ENCODE results near the gene QPRT. TPM values are rescaled to one million over a fixed set of nuclear protein-coding genes. Genes with fewer than 3 reads are reported as not detected.

The QPRT gene
- total and polyA plus RNA-seq, 2 of the 8 experiments (the other 6 are each of a cell fraction or from before 2014, with no cell fraction given): 89.0 to 102 TPM

DNA sequence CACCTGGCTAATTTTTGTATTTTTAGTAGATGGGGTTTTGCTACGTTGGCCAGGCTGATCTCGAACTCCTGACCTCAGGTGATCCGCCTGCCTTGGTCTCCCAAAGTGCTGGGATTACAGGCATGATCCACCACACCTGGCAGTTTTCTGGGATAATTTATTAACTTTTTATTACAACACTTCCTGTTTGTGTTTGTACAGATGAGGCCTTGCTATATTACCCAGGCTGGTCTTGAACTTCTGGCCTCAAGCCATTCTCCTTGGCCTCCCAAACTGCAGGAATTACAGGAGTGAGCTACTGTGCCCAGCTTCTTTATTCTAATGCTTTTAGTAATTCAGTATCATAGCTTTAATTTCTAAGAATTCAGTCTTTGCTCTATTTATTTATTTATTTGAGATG is 32.0 kb upstream of the QPRT start:
- 93% methylated on average over 3 of the region's 3 CpGs; no CpG with 5 or more reads in 1 of the 2 experiments for WGBS, 2 experiments (ENCODE audit: extremely low coverage in 1 of 2, insufficient coverage in 1 of 2, insufficient read length in 1 of 2, insufficient replicate concordance in 2 of 2, low coverage in 1 of 2, low lambda C conversion rate in 2 of 2, missing lambda C conversion rate in 1 of 2)
- no peak for DNase-seq (ENCODE audit: low read depth in 1 of 2, low spot score in 2 of 2)
- CTCF ChIA-PET (ENCODE audit: partially characterized antibody): interaction anchor here (0.6 to 1.8 kb wide), 3 partner anchors 54 to 799 kb away, joined by 3 to 6 read pairs (median 4); no protein-coding TSS in a partner anchor
- no peak for TF ChIP-seq HDAC2 (IDR thresholded peaks at IDR 0.05; ENCODE audit: borderline replicate concordance in 1 of 2, low read depth in 2 of 2, low read length in 2 of 2)
- TF ChIP-seq RAD21 (IDR thresholded peaks at IDR 0.05 in 1 of 2, conservative IDR thresholded peaks at IDR 0.05 in 1 of 2; ENCODE audit: low read depth in 2 of 2, low read length in 2 of 2): no peak
- TF ChIP-seq CHD2 (IDR thresholded peaks at IDR 0.05; ENCODE audit: low read length): no peak
- no peak for TF ChIP-seq PHF8 (conservative IDR thresholded peaks at IDR 0.05; ENCODE audit: low read depth, low read length)
- no peak for TF ChIP-seq TAF7 (optimal IDR thresholded peaks at IDR 0.05; ENCODE audit: borderline replicate concordance, low read depth, low read length)
- TF ChIP-seq CTBP2 (IDR thresholded peaks at IDR 0.05; ENCODE audit: borderline replicate concordance, insufficient read depth, insufficient read length, low read length): no peak
- TF ChIP-seq FOSL1 (IDR thresholded peaks at IDR 0.05; ENCODE audit: insufficient read depth, low read depth, low read length): no peak
- no peak for TF ChIP-seq BACH1 (IDR thresholded peaks at IDR 0.05; ENCODE audit: low read length)
- no peak for TF ChIP-seq SP2 (IDR thresholded peaks at IDR 0.05; ENCODE audit: low read length)
- no peak for TF ChIP-seq NRF1 (IDR thresholded peaks at IDR 0.05; ENCODE audit: low read depth, low read length)
- no peak for TF ChIP-seq GTF2F1 (IDR thresholded peaks at IDR 0.05; ENCODE audit: borderline replicate concordance, low read depth, low read length)
- no peak for TF ChIP-seq CEBPB (IDR thresholded peaks at IDR 0.05; ENCODE audit: low read depth, low read length)
- no peak for TF ChIP-seq MAFK (IDR thresholded peaks at IDR 0.05; ENCODE audit: low read depth, low read length)
- TF ChIP-seq CREB1 (IDR thresholded peaks at IDR 0.05): no peak

More for the DNA sequence above, 32.0 kb upstream of the QPRT start:
- no peaks in the 10 kb centered on the region for H3K79me2 ChIP-seq (ENCODE audit: control insufficient read depth in 1 of 2, insufficient read depth in 2 of 2, low read length in 2 of 2)
- H2BK120ac ChIP-seq (replicated peaks; ENCODE audit: low read depth, low read length): no peak overlapping the region
- no peak overlapping the region for H4K8ac ChIP-seq (ENCODE audit: extremely low read depth, insufficient read depth, low read length)
- H3K4me2 ChIP-seq (ENCODE audit: insufficient read depth in 1 of 2, low read depth in 2 of 2, low read length in 2 of 2): no peak overlapping the region
- FAIRE-seq: no peak
- H3K4me1 ChIP-seq (replicated peaks in 1 of 4; ENCODE audit: control insufficient read depth in 3 of 4, insufficient read depth in 4 of 4, low read length in 3 of 4): peaks cover 0 to 2% (median 0%) of the 10 kb centered on the region in 4 experiments; a peak in 1 of 7 replicates
- H2BK15ac ChIP-seq (ENCODE audit: low read length): no peak overlapping the region
- no peaks in the 10 kb centered on the region for H3K79me1 ChIP-seq (ENCODE audit: low read depth, low read length)
- POLR2A ChIA-PET (ENCODE audit: partially characterized antibody): interaction anchor here (0.9 to 1.8 kb wide), 5 partner anchors 8 to 76 kb away, joined by 3 to 6 read pairs (median 3); no protein-coding TSS in a partner anchor
- no peak overlapping the region for H2AK5ac ChIP-seq (ENCODE audit: low read depth, low read length)
- H3K56ac ChIP-seq (replicated peaks; ENCODE audit: insufficient read length, low read depth, low read length): no peak overlapping the region
- no peaks in the 10 kb centered on the region for H3K27me3 ChIP-seq (replicated peaks in 1 of 4; ENCODE audit: control insufficient read depth in 3 of 4, extremely low read depth in 1 of 4, insufficient read depth in 3 of 4, low read length in 3 of 4)
- H2BK12ac ChIP-seq (ENCODE audit: low read depth, low read length): no peak overlapping the region
- H2AFZ ChIP-seq (ENCODE audit: low read length): no peak overlapping the region
- no peak overlapping the region for H2BK20ac ChIP-seq (ENCODE audit: low read length)
- H4K20me1 ChIP-seq (replicated peaks in 1 of 2; ENCODE audit: control insufficient read depth in 1 of 2, insufficient read depth in 2 of 2, low read length in 2 of 2): no peaks in the 10 kb centered on the region
- H3K4me3 ChIP-seq (ENCODE audit: extremely low read depth in 1 of 4, insufficient read depth in 2 of 4, low read depth in 3 of 4, low read length in 4 of 4): no peak overlapping the region
- no peaks in the 10 kb centered on the region for H3K36me3 ChIP-seq (ENCODE audit: control insufficient read depth in 2 of 4, insufficient read depth in 4 of 4, low read length in 3 of 4)
- H3K18ac ChIP-seq (ENCODE audit: extremely low read depth, low read length): no peak overlapping the region
- no peak overlapping the region for H3K4ac ChIP-seq (replicated peaks; ENCODE audit: insufficient read length, low read depth, low read length)
- no peak overlapping the region for H3K27ac ChIP-seq (ENCODE audit: low read depth, low read length)
- no peak overlapping the region for H2BK5ac ChIP-seq (ENCODE audit: low read depth, low read length)
- no peak overlapping the region for H3K23ac ChIP-seq (ENCODE audit: insufficient read length)
- no peak overlapping the region for H4K5ac ChIP-seq (ENCODE audit: insufficient read length, low read depth, low read length)
- no peaks in the 10 kb centered on the region for H3K9me3 ChIP-seq (ENCODE audit: insufficient read depth in 2 of 2, low read depth in 1 of 2, low read length in 1 of 2)
- no peaks in the 10 kb centered on the region; the same call in 1 of the 2 replicates for H3K23me2 ChIP-seq (ENCODE audit: low read depth, low read length)
- no peak overlapping the region for H3K14ac ChIP-seq (ENCODE audit: insufficient read length)
- H3K9ac ChIP-seq (replicated peaks in 1 of 4; ENCODE audit: extremely low read depth in 1 of 4, low read depth in 3 of 4, low read length in 3 of 4): no peak overlapping the region
- H4K91ac ChIP-seq (replicated peaks; ENCODE audit: insufficient read length, low read length): no peak overlapping the region
